Tibial nerve (tissue), 4 donors: Measurements from ENCODE around the gene BTBD7.

Experiments
- CTCF ChIP-seq, 5 experiments: fragments of 200-600 bp in 3 of 5; fragments of 450-650 bp in 2 of 5; sonication (generic) in 3 of 5; IDR thresholded peaks; one replicate each; pipeline ENCODE4 v1.5.1; 2016 to 2019; ENCODE audit warnings: antibody characterized with exemption in 5 of 5, mild to moderate bottlenecking in 3 of 5, moderate library complexity in 2 of 5
- EP300 ChIP-seq, 2 donors: sonication (generic); formaldehyde crosslinking; IDR thresholded peaks; one replicate each; pipeline ENCODE4 v1.6.1; 2017; ENCODE audit warnings: antibody characterized with exemption in 2 of 2, mild to moderate bottlenecking in 1 of 2
- POLR2A ChIP-seq, 2 donors: fragments of 450-650 bp; IDR thresholded peaks; one replicate each; pipeline ENCODE4 v1.6.1; 2017; ENCODE audit warnings: antibody characterized with exemption in 2 of 2, mild to moderate bottlenecking in 2 of 2, moderate library complexity in 2 of 2

- TF ChIP-seq CTCF (IDR thresholded peaks at IDR 0.05) (no peak), POLR2A (IDR thresholded peaks at IDR 0.05) (no peak), EP300 (IDR thresholded peaks at IDR 0.05) (no peak)
Observed at GRCh38 chr14:93381644-93382043, 48.8 kb upstream of the BTBD7 start.
